IPS DF 4.7 (cell line): ENCODE measurements around the gene STX10.
"Not testable (repeated sequence)": the region's sequence is repeated elsewhere in the genome, so short reads cannot be mapped to it uniquely, and the experiment has no call there.

ENCODE experiments used
- DNase-seq: peaks from one replicate; pipeline ENCODE4 v3.0.0-alpha.2; 2013; ENCODE audit warnings: low spot score; ENCODE audit errors: extremely low read depth

Gene STX10

GRCh38 chr19:13164343-13165161 is 14.4 kb upstream of the STX10 start:
- DNase-seq, result no peak

DNA sequence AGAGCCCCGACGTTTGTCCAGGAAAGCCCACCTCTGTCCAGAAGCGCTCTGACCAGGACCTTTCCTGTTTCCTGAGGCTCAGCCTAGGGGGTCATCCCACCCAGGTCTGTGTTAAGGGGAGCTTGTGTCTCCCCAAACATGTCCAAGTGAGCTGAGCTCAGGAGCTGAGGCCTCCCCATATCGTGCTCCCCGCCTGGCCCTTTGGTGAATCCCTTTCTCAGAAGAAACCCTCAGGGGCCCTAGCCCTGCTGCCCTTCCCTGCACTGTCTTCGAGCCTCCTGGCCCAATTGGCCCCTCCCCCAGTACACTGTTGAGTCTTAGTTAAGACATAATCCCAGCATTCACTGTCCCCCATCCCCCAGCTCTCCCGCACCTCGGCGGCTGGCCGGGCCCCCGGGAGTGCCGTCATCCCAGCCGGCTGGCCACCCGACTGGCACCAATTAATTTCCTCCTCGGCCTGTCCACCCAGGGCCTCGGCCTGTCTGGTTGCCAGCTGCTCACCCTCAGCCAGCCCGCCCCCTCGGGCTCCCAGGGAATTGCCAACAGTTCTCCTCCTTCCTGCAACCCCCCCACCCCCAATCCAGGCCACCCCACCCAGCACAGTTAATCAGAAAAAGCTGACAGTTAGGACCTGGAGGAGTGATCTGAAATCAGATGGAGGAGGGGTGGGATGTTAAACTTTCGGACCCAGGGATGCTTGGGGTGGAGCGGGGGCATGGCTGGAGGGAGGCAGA is 13.6 kb upstream of the STX10 start:
- no peak for DNase-seq

- no peak for DNase-seq
Measured at GRCh38 chr19:13162724-13163608, 12.8 kb upstream of the STX10 start.

GRCh38 chr19:13160557-13160956 is 10.4 kb upstream of the STX10 start:
- no peak for DNase-seq

DNA sequence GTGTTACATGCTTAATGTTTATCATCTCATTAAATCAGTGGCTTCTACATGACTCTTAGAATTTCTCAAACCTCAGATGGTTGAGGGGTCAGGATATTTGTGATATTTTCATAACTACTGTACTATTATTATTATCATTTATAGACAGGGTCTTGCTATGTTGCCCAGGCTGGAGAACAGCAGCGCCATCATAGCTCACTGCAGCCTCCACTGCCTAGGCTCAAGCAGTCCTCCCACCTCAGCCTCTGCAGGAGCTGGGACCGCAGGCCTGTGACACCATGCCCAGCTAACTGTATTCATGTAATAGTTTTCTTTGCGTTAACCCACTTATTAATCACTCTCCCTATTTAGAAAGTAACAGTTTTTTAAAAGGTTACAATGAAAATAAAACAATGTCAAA is 9.5 kb upstream of the STX10 start:
- no peak for DNase-seq

GRCh38 chr19:13155472-13156359 is 5.5 kb upstream of the STX10 start:
- no peak for DNase-seq

DNA sequence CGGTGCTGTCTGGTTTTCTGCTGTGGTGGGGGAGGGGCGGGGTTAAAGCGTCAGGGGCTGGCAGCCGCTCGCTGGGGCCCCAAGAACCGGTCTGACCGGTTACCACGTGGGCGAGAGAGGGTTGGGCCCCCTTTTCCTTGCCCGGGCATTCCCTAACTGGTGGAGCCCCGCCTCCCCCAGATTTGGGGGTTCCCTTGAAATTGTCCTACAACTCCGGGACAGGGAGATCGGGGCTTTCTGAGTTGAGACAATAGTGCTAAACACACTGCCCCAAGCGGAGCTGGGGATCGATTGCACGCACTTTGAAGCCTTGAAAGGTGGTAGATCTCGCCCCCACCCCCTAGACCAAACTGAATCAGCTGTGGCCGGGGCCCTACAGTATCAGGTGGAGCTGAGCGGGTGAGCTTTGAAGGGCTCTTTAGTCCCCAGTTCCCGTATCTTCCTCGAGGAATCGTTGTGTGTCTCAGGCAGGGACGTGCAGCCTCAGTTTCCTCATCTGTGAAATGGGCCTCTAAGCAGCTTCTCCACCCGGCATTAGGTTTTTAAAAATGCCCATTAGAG is 4.8 kb upstream of the STX10 start:
- no peak for DNase-seq

- DNase-seq, result no peak
Measured at GRCh38 chr19:13154241-13154778, 4.1 kb upstream of the STX10 start.

GRCh38 chr19:13153569-13154240 is 3.5 kb upstream of the STX10 start:
- no peak for DNase-seq

GRCh38 chr19:13152974-13153568 is 2.9 kb upstream of the STX10 start:
- no peak for DNase-seq

DNA sequence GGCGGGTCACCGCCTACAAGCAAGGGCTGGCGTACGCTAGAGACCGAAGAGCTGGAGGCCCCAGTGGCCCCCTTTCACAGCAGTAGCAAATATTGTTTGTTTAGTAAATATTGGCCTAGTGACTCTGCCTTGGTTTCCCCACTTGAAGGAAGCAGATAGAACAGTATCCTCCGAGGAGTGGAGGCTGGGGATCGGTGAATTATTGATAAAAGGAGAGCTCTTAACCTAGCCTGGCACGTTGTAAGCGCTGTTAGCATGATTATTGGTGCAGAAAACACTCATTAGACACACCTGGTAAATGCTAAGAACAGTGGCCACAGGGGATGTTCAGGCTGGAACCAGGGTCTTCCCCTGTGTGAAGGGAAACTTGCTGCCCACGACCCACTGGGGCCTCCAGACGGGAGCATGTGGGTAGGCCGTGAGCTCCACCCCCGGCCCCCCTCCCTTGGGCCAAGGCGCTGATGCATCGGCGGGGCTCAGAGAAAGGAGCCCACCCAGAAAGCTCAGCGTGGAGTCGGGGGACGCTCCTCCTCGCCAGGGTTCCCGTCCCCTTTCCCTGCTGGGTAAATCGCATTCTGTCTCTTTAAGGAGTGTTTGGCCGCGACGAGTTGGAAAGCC is 2.3 kb upstream of the STX10 start:
- DNase-seq, result no peak

DNA sequence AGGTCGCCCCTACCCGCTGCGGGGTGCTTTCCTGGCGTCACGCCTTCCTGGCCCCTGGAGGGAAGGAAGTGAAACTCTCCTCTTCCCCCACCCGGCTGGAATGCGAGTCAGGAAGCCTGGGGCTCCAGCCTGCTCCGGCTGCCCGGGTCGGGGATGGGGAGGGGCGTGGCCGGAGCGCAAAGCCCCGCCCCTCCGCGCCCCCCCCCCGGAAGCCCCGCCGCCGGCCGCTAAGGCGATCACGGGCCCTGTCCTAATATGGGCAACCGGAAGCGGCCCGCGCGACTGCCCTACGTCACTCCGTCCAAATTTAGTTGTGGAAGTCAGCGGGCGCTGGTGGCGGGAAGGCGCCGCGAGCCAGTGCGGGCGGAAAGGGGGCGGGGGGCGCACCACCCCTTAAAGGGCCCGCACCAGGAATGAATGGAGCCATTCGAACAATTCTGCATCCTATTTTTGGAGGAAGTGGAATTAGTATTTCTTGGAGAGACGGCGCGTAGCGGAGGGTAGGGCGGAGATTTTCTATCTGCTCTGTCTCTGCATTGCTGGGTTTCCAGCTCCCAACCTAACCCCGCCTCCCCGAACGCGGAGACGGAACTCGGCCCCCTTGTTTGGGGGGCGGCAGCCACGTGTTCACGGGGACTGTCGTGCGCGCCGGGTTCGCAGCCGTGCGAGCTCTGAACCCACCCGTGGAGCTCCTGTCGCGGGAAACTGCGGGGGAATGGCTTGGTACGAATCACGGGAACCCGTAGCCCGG is 1.6 kb upstream of the STX10 start:
- no peak for DNase-seq

GRCh38 chr19:13150931-13151604 is 893 bp upstream of the STX10 start:
- DNase-seq, result no peak

DNA sequence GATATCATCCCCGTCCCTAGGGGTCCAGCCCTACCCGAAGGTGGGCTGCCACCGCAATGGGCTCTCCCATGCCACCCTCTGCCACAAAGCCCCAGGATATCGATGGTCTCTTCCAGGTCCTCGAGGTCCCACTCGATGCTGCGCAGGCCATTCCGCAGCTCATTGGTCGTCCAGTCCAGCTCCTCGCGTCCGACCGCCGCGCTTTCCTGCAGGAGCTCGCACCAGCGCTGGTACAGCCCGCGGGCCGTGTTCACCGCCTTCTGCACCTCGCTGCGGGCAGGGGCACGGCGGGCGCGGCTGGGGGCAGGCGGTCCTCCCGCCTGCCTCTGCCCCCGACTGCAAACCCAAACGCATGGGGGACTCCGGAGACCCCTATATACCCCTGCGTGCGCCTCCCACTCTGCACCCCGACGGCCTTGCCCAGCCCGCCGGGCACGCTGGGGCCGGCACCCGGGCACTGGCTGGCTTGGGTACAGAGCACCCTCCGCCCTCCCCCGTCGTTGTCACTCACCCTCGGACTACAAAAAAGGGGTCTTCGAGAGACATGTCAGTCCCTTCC is 468 bp downstream of the STX10 start:
- DNase-seq, result no peak

DNA sequence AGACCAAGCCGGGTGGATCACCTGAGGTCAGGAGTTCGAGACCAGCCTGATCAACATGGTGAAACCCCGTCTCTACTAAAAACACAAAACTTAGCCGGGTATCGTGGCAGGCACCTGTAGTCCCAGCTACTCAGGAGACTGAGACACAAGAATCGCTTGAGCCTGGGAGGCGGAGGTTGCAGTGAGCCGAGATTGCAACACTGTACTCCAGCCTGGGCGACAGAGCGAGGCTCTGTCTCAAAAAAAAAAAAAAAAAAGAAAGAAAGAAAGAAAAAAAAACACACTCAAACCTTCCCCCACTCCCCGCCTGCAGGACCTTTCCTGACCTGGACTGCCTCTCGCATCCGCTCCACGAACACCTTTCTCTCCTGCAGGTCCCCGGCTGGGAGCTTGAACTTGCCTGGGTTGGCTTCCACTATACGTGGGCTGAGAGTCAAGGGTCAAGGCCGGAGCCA is 975 bp downstream of the STX10 start:
- DNase-seq, result not testable (repeated sequence)

DNA sequence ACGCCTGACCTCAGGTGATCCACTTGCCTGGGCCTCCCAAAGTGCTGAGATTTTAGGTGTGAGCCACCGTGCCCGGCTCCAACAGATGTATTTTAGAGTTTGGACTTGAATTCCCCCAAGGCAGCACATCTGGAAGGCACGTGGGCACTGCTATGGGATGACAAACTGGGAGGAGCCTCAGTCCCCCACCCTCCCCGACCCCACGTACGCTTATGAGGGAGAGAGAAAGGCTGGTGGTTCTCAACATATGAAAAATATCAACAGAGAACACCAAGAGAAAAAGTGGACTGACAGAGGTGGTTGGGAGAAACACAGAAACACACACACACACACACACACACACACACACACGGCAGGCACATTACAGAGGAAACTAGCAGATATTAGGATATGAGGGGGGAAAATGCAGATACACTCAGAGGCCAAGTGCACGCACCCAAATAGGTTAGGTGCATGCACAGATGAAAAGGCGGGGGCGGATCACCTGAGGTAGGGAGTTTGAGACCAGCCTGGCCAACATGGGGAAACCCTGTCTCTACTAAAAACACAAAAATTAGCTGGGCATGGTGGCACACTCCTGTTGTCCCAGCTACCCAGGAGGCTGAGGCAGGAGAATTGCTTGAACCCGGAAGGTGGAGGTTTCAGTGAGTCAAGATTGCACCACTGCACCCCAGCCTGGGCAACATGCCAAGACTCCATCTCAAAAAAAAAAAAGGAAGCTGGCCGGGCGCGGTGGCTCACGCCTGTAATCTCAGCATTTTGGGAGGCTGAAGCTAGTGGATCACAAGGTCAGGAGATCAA is 3.2 kb downstream of the STX10 start:
- no peak for DNase-seq
